Ureter (tissue), 1 donor: Measurements from ENCODE around the gene SUPT3H. TPM values are rescaled to one million over a fixed set of nuclear protein-coding genes. Genes with fewer than 3 reads are reported as not detected.
A peak's percentile ranks its signal among the peaks of the same experiment; 100 is the strongest.

ENCODE experiments used
- DNase-seq: peaks from one replicate; pipeline ENCODE4 v3.0.0-alpha.2; 2020; ENCODE audit warnings: low spot score
- total RNA-seq: library from RNA; stranded (reverse); gene quantifications from one replicate; pipeline ENCODE4 v1.2.4, GENCODE V29; 2023
- donor health status: DM: yes; HTN: yes; CAD: no.

Gene SUPT3H
- total RNA-seq, 1 donor from 2014 or later, result 17.8 TPM

GRCh38 chr6:45388328-45388727, 10.6 kb upstream of the SUPT3H start:
- no peak for DNase-seq

GRCh38 chr6:45387236-45387635, 9.5 kb upstream of the SUPT3H start:
- no peak for DNase-seq

- DNase-seq, result no peak
Observed at GRCh38 chr6:45386501-45386900, 8.8 kb upstream of the SUPT3H start.

- no peak for DNase-seq
Observed at GRCh38 chr6:45382391-45382790, 4.7 kb upstream of the SUPT3H start.

GRCh38 chr6:45378334-45378926, 696 bp upstream of the SUPT3H start:
- no peak for DNase-seq

- DNase-seq, result peak; percentile 83
Observed at GRCh38 chr6:45377043-45377553, 636 bp downstream of the SUPT3H start.

- DNase-seq, result no peak
Observed at GRCh38 chr6:45376310-45377042, 1.3 kb downstream of the SUPT3H start.

- DNase-seq, result no peak
Observed at GRCh38 chr6:45375449-45375848, 2.3 kb downstream of the SUPT3H start.

- DNase-seq, result no peak
Observed at GRCh38 chr6:45371924-45372573, 5.7 kb downstream of the SUPT3H start.

- no peak for DNase-seq
Observed at GRCh38 chr6:45369870-45370269, 7.9 kb downstream of the SUPT3H start.

GRCh38 chr6:45367999-45368398, 9.7 kb downstream of the SUPT3H start:
- DNase-seq, result no peak

GRCh38 chr6:45366534-45366933, 11.2 kb downstream of the SUPT3H start:
- DNase-seq, result no peak

- DNase-seq, result no peak
Observed at GRCh38 chr6:45365036-45365435, 12.7 kb downstream of the SUPT3H start.

GRCh38 chr6:45364466-45364865, 13.3 kb downstream of the SUPT3H start:
- no peak for DNase-seq

- DNase-seq, result no peak
Observed at GRCh38 chr6:45353654-45354053, 24.1 kb downstream of the SUPT3H start.

GRCh38 chr6:45351667-45352066, 26.1 kb downstream of the SUPT3H start:
- DNase-seq, result no peak

GRCh38 chr6:45351076-45351475, 26.7 kb downstream of the SUPT3H start:
- DNase-seq, result no peak

- no peak for DNase-seq
Observed at GRCh38 chr6:45350186-45350710, 27.5 kb downstream of the SUPT3H start.

- no peak for DNase-seq
Observed at GRCh38 chr6:45344900-45345299, 32.8 kb downstream of the SUPT3H start.

- no peak for DNase-seq
Observed at GRCh38 chr6:45328523-45328922, 49.2 kb downstream of the SUPT3H start.

GRCh38 chr6:45327956-45328522, 49.7 kb downstream of the SUPT3H start, which contains the start of gene RUNX2:
Gene RUNX2, plus strand, starts transcription at chr6:45328330. Its CDS starts 397 bp downstream, at chr6:45328727.
- DNase-seq, result no peak
